LNCaP clone FGC (cell line): Measurements from ENCODE around the gene HHAT.

ENCODE experiments used
- DNase-seq: peaks from one replicate; pipeline ENCODE4 v3.0.0-alpha.2; 2011; ENCODE audit warnings: low read depth
- H3K4me3 ChIP-seq: 2 replicates; pipeline ENCODE4 v1.5.1; 2011; ENCODE audit warnings: mild to moderate bottlenecking, low read depth, low read length, control low read depth
- TF ChIP-seq, protein P1 (sequence below): IDR thresholded peaks from 2 replicates; pipeline ENCODE4 v1.5.1; 2012; ENCODE audit warnings: mild to moderate bottlenecking; ENCODE audit not compliant: control insufficient read depth, insufficient read depth; ENCODE audit errors: extremely low read depth

Gene HHAT

DNA sequence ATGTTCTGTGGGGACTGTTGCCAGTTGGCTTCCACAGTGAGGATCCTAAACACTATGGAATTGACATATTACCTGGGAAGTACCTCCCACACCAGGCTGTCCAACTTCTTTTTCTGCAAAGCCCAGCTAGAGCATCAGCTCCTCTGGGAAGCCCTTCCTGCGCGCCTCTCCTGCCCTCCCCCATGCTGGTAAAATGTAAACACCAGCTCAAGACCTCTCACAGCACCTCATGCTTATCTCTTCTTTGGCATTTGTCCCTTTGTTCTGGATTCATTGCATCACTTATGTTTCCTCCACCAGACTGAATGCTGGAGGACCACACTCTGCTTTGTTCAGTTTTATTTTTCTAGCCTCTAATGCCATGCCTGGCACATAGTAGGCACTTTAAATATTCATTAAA, 172.1 kb downstream of the HHAT start:
- H3K4me3 ChIP-seq: no peak overlapping the region
- TF ChIP-seq, protein P1, sequence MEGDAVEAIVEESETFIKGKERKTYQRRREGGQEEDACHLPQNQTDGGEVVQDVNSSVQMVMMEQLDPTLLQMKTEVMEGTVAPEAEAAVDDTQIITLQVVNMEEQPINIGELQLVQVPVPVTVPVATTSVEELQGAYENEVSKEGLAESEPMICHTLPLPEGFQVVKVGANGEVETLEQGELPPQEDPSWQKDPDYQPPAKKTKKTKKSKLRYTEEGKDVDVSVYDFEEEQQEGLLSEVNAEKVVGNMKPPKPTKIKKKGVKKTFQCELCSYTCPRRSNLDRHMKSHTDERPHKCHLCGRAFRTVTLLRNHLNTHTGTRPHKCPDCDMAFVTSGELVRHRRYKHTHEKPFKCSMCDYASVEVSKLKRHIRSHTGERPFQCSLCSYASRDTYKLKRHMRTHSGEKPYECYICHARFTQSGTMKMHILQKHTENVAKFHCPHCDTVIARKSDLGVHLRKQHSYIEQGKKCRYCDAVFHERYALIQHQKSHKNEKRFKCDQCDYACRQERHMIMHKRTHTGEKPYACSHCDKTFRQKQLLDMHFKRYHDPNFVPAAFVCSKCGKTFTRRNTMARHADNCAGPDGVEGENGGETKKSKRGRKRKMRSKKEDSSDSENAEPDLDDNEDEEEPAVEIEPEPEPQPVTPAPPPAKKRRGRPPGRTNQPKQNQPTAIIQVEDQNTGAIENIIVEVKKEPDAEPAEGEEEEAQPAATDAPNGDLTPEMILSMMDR: no peak
- DNase-seq: no peak

DNA sequence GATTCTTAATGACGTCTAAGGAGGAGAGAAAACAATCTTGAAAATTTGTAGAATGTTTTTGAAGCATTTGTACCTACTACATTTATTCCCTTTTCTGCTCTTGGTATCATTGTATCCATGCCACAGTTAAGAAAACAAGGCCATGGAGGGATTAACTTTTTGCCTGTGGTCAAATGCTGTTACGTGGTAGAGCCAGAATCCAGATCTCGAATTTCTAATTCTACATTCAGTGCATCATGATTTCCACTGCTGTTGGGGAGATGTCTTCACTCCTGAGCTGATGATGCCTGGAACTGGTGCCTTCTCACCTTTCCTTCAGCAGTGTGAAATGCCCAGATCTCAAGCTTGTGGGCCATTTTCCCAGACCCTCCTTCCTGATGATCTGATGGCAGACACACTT, 175.6 kb downstream of the HHAT start:
- no peak overlapping the region for H3K4me3 ChIP-seq
- TF ChIP-seq, protein P1: no peak
- no peak for DNase-seq

- no peak for DNase-seq
- no peak overlapping the region for H3K4me3 ChIP-seq
- TF ChIP-seq, protein P1: no peak
Measured at GRCh38 chr1:210505601-210506496, 177.1 kb downstream of the HHAT start.

GRCh38 chr1:210506689-210507088, 178.0 kb downstream of the HHAT start:
- DNase-seq: no peak

DNA sequence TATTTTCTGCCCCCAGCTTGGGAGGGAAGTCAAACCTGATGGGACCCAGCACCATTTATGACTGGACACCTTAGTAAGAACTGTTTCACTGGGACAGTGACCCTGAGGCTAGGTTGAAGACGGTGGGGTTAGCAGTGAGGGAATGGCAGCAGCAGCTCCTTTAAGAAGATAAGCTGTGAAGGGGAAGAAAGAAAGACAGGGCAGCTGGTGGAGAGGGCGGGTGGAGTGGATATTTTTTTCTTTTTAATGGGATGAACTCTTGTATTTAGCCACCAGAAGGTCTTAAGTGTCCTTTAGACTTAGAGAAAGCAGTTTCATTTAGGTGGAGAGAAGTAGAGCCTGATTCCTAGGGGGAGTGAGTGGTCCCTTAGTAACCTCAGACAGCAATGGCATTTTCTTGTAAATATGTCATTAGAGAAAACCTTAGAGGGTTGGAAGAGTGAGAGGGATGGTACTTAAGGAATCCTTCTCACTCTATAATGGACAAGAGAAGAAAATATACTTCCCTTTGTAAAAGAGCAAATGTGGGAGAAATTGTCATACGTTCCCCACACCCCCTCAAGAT, 187.5 kb downstream of the HHAT start:
- no peak overlapping the region for H3K4me3 ChIP-seq
- DNase-seq: no peak
- TF ChIP-seq, protein P1: no peak

More at GRCh38 chr1:210506689-210507088, 178.0 kb downstream of the HHAT start:
- no peak overlapping the region for H3K4me3 ChIP-seq
- TF ChIP-seq, protein P1: no peak

- H3K4me3 ChIP-seq: no peak overlapping the region
- no peak for DNase-seq
Measured at GRCh38 chr1:210516697-210517459, 188.2 kb downstream of the HHAT start.

More at GRCh38 chr1:210516697-210517459, 188.2 kb downstream of the HHAT start:
- TF ChIP-seq, protein P1: no peak
